GM19043 (cell line): ENCODE measurements around the gene BORCS6.

Source experiments
- ATAC-seq: cut with Tn5 transposase; IDR thresholded peaks from one replicate; pipeline ENCODE4 v1.9.1; 2021; ENCODE audit warnings: low read depth; ENCODE audit not compliant: unreplicated experiment

The BORCS6 gene

DNA sequence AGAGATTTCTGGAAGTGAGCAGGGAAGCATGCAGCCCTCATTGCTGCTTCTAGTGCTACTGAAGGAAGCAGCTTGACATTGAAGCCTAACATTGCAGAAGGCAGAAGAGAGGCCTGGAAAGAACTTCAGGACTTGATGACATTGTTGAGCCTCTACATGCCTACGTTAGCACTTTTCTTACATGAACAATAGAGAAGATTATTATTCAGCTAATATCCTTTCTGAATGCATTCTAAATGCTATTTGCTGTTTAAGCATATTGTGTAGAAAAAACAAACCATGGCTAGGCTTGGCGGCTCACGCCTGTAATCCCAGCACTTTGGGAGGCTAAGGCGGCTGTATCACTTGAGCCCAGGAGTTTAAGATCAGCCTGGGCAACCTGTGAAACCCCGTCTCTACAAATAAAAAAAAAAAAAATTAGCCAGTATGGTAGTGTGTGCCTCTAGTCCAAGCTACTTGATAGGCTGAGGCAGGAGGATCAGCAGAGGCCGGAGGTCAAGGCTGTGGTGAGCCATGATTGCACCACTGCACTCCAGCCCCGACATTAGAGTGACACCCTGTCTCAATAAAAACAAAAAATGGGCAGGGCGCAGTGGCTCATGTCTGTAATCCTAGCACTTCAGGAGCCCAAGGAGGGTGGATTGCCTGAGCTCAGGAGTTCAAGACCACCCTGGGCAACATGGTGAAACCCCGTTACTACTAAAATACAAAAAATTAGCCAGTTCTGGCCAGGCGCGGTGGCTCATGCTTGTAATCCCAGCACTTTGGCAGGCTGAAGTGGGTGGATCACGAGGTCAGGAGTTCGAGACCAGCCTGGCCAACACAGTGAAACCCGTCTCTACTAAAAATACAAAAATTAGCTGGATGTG, 22.6 kb upstream of the BORCS6 start:
- ATAC-seq, result no peak

DNA sequence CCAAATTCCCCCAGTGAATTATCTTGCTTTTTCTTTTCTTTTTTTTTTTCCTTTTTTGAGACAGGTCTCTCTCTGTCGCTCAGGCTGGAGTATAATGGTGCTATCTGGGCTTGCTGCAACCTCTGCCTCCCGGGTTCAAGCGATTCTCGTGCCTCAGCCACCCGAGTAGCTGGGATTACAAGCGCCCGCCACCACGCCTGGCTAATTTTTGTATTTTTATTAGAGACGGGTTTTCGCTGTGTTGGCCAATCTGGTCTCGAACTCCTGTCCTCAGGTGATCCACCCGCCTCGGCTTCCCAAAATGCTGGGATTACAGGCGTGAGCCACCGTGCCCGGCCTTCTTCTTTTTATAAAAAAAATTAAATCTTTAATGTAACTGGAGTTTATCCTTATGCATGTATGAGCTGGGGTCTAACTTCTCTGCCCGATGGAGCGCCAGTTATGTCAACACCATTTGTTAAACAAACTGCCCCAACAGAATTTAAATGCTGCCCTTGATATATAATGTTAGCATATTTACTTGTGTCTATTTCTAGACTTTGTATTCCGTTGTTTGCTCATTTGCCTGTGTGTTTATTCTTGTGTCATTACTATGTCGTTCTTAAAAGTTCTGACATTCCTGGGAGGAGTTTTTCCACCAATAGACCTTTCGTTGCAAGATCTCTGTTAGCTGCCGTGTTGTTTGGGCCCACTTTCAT, 20.9 kb upstream of the BORCS6 start:
- ATAC-seq, result no peak

DNA sequence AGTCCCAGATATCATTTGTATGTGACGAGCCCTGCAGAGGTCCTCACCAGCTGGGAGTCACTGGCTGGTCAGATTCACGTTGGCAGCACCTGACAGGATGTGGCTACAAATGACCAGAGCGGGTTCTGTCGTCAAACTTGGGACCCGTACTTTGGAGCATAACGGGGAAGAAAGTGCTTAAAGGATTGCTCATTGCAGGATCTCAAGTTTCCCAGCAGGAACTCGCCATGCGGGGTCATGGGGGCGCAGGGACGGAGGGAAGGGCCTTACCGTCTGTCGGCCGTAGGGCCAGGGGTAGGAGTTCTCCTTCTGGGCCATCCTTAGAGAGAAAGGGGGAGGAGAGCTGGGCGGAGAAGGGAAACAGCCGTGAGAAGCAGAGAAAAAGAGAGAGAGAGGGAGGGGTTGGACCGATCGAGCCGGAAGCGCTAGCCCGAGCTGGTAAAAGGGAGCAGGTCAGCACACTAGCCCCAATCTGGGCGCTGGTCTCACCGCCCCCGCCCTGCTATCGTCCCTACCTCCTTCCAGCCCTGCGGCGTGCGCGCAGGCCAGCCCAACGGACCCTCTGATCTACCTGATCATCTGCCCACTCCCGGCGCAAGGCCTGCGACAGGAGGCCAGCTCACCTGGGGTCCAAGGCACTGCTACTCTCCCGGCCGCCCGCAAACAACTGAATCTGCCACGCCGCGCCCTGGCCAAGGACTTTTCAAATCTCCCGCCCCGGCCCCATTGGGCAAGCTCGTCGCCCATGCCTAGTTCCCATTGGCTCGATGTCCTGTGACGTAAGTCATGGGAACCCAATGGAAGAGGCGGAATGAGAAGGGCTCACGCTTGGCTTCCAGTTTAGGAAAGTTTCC, 20.2 kb upstream of the BORCS6 start, which contains the start of gene AURKB:
Gene AURKB, minus strand, starts transcription at position 669 of the 854 bp plus-strand sequence. Its CDS starts 351 bp downstream, at position 318.
- ATAC-seq, result peak; percentile 79

DNA sequence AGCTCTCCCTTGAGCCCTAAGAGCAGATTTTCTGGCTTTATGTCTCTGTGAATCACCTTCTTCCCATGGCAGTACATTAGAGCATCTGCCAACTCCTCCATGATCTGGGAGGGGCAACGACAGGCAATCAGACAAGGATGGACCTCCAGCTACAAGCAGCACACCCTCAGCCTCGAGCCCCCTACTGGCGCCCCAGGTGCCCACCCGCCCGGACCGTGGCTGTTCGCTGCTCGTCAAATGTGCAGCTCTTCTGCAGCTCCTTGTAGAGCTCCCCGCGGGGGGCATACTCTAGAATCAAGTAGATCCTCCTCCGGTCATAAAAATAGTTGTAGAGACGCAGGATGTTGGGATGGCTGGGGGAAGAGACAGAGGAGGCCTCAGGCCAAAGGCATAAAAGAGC, 16.6 kb upstream of the BORCS6 start:
- ATAC-seq, result no peak

DNA sequence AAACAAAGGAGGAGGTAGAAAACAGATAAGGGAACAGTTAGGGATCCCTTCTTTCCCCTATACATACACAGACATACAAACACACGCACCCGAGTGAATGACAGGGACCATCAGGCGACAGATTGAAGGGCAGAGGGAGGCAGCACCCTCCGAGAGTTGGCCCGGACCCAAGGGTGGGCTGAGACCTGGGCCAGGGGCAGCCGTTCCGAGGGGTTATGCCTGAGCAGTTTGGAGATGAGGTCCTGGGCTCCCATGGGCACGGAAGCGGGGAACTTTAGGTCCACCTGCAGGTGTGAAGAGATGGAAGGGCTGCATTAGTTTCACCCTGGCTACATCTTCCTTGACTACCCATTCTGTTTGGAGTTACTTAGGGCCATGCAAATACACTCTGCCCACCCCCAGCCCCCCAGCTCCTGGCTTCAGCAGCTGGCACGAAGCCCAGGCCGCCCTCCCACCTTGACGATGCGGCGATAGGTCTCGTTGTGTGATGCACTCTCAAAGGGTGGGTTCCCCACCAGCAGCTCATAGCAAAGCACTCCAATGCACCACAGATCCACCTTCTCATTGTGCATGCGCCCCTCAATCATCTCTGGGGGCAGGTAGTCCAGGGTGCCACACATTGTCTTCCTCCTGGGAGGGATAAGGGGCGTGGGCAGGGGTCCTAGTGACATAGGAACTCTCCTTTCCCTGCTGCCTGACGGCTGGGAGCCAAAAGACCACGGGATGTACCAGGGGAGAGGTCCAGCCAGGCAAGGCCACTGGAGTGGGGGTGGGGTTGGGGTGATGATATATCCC, 15.0 kb upstream of the BORCS6 start:
- no peak for ATAC-seq

DNA sequence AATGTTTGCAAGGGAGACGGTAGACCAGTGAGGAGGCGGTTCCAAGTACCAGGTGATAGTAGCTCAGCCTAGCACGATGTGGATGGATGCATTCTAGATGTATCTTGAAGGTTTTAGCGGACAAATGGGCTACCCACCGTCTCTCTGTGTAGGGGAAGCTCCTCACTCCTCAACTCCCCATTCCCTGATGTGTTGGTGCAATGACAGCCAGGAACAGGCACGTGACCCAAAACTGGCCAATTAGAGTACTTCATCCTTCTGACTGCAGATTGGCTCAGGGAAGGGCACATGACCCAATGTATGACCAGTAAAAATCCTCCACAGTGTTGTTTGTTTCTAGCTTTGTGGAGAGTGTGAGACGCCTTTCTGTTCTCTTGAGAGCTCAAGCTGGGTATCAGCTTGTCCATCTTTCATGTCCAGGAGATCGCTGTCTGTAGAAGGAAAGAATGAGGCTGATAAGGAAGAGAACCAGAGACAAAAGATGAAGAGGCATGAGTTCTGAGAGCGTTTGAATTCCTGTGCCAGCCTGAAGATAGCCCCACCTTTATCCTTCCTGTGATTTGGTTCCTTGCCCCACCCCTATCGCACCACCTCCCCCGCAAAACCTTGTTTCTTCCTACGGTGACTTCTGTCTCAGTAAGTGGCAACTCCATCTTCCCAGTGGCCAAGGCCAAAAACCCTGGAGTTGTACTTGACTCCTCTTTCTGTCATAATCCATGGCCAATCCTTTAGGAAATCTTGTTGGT, 2.3 kb upstream of the BORCS6 start:
- ATAC-seq, result no peak

DNA sequence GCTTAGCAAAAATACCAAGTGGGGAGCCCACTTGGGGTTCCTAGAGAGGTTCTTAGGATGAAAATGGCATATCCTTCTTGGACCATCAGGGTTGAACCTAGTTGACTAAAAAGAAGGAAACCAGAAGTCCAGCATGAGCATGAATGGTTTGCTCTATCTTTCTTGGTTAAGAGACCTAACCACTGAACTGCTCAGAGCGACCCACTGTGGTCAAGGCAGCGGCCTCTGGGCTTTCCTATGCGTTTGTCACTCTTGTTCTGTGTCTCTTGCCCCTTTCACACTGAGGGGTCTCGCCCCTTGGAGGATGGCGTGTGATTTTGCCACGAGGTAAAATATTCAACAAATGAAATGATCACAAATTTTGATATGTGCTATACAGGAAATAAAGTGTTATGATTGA, 526 bp upstream of the BORCS6 start:
- ATAC-seq, result no peak

DNA sequence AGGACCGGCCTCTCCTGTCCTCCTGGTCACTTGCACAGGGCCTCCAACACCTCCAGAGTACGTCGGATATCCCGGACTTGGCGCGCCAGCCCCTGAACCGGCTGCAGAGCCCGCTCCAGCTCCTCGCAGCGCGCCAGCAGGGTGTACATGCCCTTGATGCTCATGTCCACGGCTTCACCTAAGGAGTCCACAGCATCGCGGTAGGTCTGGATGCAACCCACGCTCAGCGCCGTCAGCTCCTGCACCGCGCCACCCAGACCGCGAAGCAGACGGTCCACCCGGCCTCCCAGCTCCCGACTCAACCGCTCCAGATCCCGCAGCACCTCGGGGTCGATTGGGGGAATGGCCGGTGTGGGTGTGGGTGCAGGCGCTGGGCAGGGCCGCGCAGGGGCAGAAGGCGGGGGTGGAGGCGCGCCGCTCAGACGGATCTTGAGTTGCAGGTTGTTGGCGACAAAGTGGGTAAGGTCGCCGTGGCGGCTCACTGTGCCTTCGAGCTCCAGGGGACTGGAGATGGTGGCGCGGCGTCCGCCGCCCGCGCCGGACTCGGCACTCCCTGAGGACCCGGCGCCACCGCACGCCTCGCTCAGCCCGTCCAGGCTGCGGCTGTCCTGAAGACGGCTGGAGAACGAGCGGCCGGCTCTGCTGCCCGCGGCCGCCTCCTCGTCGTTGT, 804 bp downstream of the BORCS6 start:
- ATAC-seq, result no peak

DNA sequence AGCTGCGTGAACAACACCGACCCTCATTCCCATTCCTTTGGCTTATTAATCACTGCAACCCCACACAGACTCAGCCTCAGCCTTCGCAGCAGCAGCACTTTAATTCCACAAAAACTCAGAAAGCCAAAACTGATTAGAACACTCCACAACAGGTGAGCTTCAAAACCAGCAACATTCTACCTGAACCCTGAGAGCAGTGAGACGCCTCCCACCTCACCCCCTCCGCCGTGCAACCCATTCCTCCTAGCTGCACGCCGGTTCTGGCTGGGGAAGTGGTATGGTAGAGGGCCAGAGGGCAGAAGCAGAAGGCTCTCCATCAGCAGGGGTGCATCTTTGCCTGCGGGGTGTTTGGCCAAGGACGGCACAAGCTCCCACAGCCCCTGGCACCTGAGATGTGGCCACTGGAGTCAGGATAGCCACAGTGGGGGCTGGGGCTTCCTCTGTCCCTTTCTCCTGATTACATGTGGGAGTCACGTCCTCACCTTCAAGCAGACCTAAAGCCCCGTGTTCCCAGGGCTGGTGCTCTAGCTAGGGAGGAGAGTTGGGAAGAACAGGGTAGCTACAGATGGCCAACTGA, 1.6 kb downstream of the BORCS6 start:
- no peak for ATAC-seq

DNA sequence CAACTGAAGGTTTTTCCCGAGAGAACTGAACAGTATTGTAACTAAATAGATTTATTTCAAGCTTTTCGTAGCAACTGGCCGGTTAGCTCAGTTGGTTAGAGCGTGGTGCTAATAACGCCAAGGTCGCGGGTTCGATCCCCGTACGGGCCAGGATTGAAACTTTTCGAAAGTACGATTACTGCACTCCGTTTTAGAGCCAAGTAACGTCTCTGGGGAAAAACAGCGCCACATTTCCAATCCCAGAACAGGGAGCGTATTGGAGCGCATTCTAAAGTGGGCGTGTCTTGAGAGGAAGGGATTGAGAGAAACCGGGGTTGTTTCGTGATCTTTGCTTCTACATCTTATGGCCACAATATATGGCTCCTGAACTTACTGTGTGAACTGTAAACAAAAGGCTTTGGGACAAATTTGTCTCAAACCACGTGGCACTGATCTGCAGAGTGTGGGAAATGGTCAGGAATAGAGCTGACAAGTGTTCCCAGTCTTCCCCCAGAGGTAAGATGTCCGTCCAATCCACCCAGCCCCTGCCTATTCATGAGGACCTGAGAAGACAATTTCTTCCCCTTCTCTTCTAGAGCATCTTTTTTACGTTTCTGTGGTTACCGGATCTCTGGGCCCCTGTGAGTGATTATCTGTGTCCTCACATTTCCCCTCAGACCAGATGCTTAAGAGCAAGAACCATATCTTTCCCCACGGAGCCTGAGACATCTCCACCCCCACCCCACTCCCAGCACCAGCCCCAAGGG, 2.3 kb downstream of the BORCS6 start:
- no peak for ATAC-seq

DNA sequence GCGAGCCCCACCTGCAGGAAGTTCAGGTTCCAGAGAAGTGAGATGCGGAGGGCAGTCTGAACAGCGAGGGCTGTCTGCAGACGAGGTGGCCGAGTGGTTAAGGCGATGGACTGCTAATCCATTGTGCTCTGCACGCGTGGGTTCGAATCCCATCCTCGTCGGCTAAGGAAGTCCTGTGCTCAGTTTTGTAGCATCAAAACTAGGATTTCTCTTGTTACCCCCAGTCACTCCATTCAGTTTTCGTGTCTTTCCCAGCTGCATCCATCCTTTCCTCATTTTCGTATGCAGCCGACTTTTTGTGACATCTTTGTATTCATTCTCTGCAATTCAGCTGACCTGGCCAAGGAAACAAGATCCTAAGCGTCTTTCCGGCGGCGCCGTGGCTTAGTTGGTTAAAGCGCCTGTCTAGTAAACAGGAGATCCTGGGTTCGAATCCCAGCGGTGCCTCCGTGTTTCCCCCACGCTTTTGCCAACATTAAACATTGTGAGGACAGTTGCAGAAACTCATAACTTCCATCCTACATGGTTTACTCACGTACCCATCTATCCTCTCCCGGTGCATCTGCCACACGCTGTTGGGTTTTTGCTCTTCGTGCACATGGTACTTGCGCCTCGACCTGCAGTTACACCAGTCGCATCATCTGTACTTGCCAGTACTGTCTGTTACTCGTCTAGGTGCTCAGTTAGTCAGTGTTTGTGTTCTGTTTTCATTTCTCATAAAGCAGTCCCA, 3.0 kb downstream of the BORCS6 start:
- no peak for ATAC-seq

DNA sequence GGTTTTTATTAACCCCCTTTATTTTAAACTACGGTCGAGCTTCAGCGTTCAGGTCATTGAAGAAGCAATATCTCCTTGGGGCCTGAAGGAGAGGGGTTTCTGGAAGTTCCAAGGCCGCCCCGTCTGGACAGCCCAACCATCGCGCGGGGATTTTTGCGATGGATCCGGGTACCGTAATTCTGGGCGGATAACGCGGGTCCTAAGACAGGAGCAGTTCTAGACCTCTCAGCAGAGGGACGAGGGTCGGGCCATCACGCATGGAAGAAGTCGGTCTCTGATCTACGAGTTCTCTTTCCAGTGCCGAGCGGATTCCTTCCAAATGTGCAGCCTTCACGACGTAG, 3.6 kb downstream of the BORCS6 start:
- ATAC-seq, result no peak

DNA sequence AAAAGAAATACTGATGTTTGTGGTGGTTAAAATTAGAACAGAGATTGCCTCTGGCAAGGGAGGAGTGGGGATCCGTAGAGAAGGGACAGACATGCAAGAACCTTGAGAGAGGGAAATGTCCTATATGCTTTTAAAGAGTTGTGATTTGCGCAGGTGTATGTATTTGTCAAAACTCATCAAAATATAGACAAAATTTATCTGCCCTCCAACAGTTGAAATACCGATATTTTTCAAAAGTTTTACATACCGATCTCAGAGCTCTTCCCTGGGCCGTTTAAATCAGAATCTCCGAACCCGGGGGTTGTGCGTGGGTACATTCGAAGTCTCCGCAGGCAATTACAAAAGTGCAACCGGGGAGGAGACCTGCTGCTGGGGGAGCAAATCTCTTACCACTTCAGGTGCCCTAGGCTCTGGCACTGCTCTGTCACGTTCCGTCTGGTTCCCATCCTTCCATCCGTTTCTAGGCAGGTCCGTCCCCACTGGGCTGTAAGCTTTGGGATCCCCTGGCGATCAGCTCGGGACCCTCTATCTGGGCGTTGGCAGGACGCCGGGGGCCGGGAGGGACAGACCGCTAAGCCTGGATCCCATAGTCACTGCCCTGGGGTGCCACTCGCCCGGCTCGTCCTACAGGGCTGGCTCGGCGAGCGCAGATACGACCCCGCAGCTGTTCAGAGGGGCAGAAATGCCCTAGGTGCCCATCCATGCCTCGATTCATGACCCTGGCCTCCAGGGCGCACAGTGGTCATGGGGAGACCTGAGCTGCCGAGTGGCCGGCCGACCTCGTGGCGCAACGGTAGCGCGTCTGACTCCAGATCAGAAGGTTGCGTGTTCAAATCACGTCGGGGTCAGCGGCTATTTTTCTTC, 4.2 kb downstream of the BORCS6 start:
- no peak for ATAC-seq

DNA sequence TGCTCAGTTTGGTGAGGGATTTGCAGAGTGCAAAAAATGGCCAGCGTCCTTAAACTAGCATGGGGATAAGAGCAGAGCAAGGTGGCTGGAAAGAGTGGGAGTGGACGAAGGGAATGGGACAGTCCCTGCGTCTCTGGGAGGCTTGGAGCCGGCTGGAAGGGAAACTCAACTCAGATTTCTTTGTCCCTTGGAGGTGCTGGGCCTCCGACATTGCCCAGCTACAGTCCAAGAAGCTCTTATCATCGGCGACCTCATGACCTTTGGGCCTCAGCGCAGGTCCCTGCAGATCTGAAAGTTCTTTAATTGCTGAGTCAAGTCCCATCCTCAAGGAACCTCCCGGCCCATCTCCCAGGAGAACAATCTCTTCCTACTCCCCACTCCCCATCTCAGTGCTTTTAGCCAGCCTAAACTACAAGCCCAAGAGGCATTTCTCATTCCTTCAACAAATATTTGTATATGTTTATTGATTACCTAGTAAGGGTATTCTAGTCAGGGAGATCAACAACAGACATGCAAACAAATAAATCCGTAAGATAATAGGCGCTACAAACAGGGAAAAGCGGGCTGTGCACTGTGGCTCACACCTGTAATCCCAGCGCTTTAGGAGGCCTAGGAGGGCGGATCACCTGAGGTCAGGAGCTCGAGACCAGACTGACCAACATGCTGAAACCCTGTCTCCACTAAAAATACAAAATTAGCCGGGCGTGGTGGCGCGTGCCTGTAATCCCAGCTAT, 12.8 kb downstream of the BORCS6 start:
- no peak for ATAC-seq

DNA sequence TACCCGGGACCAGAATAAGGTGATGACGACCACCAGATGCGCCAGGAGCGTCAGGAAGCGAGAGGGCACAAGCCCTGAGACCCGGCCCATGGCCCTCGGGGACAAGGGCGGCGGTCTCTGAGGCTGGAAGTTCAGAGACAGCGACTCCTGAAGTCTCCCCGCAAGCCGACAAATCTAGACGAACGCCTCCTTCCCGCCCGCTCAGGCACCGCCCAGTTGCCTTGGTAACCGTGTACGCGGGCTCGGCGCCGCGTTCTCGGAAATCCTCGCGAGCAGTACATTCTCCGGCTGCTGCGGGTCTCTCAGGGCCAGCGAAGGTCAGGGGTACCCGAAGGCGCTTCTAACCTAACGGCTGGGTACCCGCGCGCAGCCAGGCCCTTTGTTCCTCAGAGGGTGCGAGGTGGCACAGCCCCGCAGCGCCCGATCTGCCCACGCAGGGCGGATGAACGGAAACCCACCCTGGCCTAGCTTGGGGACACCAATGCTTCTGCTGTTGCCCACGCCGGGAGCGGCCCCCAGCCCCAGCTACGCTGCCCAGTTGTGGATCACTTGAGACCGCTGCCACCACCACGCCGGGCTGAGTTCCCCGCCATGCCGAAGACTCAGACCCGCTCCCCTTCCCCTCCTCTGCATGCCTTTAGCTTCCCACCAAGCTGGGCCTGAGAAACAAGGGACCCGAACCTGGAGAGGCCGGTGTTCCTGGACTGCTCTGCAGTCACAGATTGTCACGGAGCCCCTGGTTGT, 13.6 kb downstream of the BORCS6 start, which contains the start of gene TMEM107:
Gene TMEM107, minus strand, starts transcription at position 184 of the 744 bp plus-strand sequence. Its CDS starts 94 bp downstream, at position 90.
- peak; percentile 64 for ATAC-seq
